Measurements from ENCODE around the gene ZNF827. TPM values are rescaled to one million over a fixed set of nuclear protein-coding genes. Genes with fewer than 3 reads are reported as not detected.

The ZNF827 gene
- total and polyA plus RNA-seq, 9 of the 15 experiments (the other 6 are each of a cell fraction or from before 2014, with no cell fraction given), result 0.07 to 0.40 TPM; not detected in 7

GRCh38 chr4:145732001-145732815 is 206.4 kb downstream of the ZNF827 start (continued):
- TF ChIP-seq, protein P1, sequence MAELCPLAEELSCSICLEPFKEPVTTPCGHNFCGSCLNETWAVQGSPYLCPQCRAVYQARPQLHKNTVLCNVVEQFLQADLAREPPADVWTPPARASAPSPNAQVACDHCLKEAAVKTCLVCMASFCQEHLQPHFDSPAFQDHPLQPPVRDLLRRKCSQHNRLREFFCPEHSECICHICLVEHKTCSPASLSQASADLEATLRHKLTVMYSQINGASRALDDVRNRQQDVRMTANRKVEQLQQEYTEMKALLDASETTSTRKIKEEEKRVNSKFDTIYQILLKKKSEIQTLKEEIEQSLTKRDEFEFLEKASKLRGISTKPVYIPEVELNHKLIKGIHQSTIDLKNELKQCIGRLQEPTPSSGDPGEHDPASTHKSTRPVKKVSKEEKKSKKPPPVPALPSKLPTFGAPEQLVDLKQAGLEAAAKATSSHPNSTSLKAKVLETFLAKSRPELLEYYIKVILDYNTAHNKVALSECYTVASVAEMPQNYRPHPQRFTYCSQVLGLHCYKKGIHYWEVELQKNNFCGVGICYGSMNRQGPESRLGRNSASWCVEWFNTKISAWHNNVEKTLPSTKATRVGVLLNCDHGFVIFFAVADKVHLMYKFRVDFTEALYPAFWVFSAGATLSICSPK (IDR thresholded peaks at IDR 0.05; ENCODE audit: borderline replicate concordance), result no peak

DNA sequence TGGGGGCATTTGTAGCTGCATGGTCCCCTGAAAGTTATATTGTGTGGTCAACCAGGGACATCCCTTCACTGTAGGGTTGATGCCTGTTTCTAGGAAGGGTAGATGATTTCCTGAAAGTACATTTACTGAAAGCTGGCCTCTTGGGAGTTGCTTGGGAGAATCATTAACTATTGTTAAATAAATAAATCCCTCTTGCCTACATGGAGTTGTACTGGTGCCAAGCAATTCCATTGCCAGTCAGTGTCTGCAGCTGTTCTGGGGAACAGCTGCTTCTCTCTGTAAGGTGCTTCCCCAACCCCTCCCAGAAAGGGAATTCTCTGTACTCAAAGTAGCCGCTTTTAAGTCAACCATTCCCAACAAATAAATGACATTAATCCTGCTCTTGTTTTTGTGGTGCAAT is 207.6 kb downstream of the ZNF827 start:
- H3K36me3 ChIP-seq (ENCODE audit: control insufficient read depth, insufficient read depth, low read length), result no peaks in the 10 kb centered on the region
- in situ Hi-C loops (cut with MboI) (no loop called here), intact Hi-C loops (cut with micrococcal nuclease) (no loop called here)
- no peak for DNase-seq (ENCODE audit: extremely low read depth in 1 of 4, low spot score in 3 of 4)
- H3K4me1 ChIP-seq (replicated peaks in 1 of 2; ENCODE audit: control insufficient read depth in 2 of 2, insufficient read depth in 2 of 2, low read length in 2 of 2), result peaks cover 4 to 7% of the 10 kb centered on the region in 2 experiments; a peak in 2 of 5 replicates
- no peak overlapping the region for H3K4me2 ChIP-seq (ENCODE audit: insufficient read depth, low read length)
- FAIRE-seq, result no peak
- peaks cover 2 to 13% of the 10 kb centered on the region in 2 experiments; a peak in 3 of 5 replicates for H3K27me3 ChIP-seq (ENCODE audit: control insufficient read depth in 2 of 2, insufficient read depth in 2 of 2, low read length in 2 of 2)
- H3K79me2 ChIP-seq (ENCODE audit: control insufficient read depth, insufficient read depth, low read length), result no peaks in the 10 kb centered on the region
- H3K9ac ChIP-seq (ENCODE audit: insufficient read depth in 1 of 2, low read depth in 2 of 2, low read length in 2 of 2), result no peak overlapping the region
- H3K9me1 ChIP-seq (ENCODE audit: control insufficient read depth, insufficient read depth, low read length), result no peaks in the 10 kb centered on the region
- 0% methylated on average over 1 of the region's 1 CpG for WGBS (ENCODE audit: insufficient coverage, low coverage, missing lambda C conversion rate)
- no peak for ATAC-seq
- CTCF ChIA-PET (ENCODE audit: low intra/inter-chr PET ratio), result no interaction called here
- H2AFZ ChIP-seq (ENCODE audit: low read depth, low read length), result no peak overlapping the region
- no peaks in the 10 kb centered on the region for H4K20me1 ChIP-seq (replicated peaks; ENCODE audit: control insufficient read depth, insufficient read depth, low read length)
- BruUV-seq (replicated peaks), result no TSS peak
- POLR2A ChIA-PET, result no interaction called here
- no peak overlapping the region for H3K4me3 ChIP-seq
- H3K27ac ChIP-seq (ENCODE audit: extremely low read depth, low read depth, low read length), result no peak overlapping the region
- no peaks in the 10 kb centered on the region for H3K9me3 ChIP-seq (replicated peaks; ENCODE audit: control insufficient read depth, insufficient read depth, low read depth, low read length)
- TF ChIP-seq SMC3 (conservative IDR thresholded peaks at IDR 0.05; ENCODE audit: insufficient read depth, low read depth, low read length) (no peak), MYC (IDR thresholded peaks at IDR 0.05; ENCODE audit: low read depth, low read length) (no peak), MYC (CRISPR knock-in tag; IDR thresholded peaks at IDR 0.05; ENCODE audit: borderline replicate concordance, low read depth) (no peak), PML (IDR thresholded peaks at IDR 0.05; ENCODE audit: low read length) (no peak), HMGN3 (IDR thresholded peaks at IDR 0.05; ENCODE audit: borderline replicate concordance, extremely low read depth, insufficient read length, low read depth, low read length) (no peak)
- TF ChIP-seq, protein P2, sequence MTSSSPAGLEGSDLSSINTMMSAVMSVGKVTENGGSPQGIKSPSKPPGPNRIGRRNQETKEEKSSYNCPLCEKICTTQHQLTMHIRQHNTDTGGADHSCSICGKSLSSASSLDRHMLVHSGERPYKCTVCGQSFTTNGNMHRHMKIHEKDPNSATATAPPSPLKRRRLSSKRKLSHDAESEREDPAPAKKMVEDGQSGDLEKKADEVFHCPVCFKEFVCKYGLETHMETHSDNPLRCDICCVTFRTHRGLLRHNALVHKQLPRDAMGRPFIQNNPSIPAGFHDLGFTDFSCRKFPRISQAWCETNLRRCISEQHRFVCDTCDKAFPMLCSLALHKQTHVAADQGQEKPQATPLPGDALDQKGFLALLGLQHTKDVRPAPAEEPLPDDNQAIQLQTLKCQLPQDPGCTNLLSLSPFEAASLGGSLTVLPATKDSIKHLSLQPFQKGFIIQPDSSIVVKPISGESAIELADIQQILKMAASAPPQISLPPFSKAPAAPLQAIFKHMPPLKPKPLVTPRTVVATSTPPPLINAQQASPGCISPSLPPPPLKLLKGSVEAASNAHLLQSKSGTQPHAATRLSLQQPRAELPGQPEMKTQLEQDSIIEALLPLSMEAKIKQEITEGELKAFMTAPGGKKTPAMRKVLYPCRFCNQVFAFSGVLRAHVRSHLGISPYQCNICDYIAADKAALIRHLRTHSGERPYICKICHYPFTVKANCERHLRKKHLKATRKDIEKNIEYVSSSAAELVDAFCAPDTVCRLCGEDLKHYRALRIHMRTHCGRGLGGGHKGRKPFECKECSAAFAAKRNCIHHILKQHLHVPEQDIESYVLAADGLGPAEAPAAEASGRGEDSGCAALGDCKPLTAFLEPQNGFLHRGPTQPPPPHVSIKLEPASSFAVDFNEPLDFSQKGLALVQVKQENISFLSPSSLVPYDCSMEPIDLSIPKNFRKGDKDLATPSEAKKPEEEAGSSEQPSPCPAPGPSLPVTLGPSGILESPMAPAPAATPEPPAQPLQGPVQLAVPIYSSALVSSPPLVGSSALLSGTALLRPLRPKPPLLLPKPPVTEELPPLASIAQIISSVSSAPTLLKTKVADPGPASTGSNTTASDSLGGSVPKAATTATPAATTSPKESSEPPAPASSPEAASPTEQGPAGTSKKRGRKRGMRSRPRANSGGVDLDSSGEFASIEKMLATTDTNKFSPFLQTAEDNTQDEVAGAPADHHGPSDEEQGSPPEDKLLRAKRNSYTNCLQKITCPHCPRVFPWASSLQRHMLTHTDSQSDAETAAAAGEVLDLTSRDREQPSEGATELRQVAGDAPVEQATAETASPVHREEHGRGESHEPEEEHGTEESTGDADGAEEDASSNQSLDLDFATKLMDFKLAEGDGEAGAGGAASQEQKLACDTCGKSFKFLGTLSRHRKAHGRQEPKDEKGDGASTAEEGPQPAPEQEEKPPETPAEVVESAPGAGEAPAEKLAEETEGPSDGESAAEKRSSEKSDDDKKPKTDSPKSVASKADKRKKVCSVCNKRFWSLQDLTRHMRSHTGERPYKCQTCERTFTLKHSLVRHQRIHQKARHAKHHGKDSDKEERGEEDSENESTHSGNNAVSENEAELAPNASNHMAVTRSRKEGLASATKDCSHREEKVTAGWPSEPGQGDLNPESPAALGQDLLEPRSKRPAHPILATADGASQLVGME (CRISPR knock-in tag; IDR thresholded peaks at IDR 0.05), result no peak

Data from K562 (cell line).